Adipocyte (in vitro differentiated cells): Measurements from ENCODE around the gene GALNT17.
"Not testable (repeated sequence)": the region's sequence is repeated elsewhere in the genome, so short reads cannot be mapped to it uniquely, and the experiment has no call there.

ENCODE experiments used
- DNase-seq: peaks from one replicate; pipeline ENCODE4 v3.0.0-alpha.2; 2015; ENCODE audit warnings: low read depth
- H3K27me3 ChIP-seq: replicated peaks from 2 replicates; pipeline ENCODE4 v1.7.0; 2013; ENCODE audit warnings: mild to moderate bottlenecking, low read length, moderate library complexity; ENCODE audit not compliant: control insufficient read depth, insufficient read depth
- H3K36me3 ChIP-seq: 2 replicates; pipeline ENCODE4 v1.7.0; 2013; ENCODE audit warnings: low read length, mild to moderate bottlenecking, moderate library complexity; ENCODE audit not compliant: control insufficient read depth, insufficient read depth, severe bottlenecking
- H3K4me1 ChIP-seq: 2 replicates; pipeline ENCODE4 v1.7.0; 2013; ENCODE audit warnings: mild to moderate bottlenecking, low read length, moderate library complexity; ENCODE audit not compliant: control insufficient read depth, insufficient read depth
- H3K4me3 ChIP-seq: 2 replicates; pipeline ENCODE4 v1.7.0; 2013; ENCODE audit warnings: mild to moderate bottlenecking, low read length, moderate library complexity
- H3K9ac ChIP-seq: 2 replicates; pipeline ENCODE4 v1.7.0; 2013; ENCODE audit warnings: mild to moderate bottlenecking, low read length, moderate library complexity
- H3K9me3 ChIP-seq: 2 replicates; pipeline ENCODE4 v1.7.0; 2013; ENCODE audit warnings: mild to moderate bottlenecking, low read length, moderate library complexity; ENCODE audit not compliant: control insufficient read depth

GALNT17 gene

DNA sequence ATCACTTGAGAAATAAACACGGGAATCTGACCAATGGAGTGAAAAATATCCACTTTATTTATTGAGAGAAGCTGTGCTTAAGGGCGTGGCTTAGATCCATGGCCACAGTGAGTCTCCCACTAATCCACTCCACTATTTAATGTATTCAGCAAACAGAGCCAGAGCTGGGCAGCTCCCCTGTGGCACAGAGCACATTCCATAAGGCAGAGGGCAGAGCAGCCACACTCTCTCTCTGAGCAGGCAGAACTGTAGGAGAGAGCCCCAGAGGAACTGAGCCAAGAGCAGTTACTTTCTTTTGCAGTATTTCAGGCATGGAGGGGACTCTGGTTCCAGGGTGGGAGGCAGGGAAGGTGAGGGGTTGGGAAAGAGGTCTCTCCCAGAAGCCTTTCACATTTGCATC, 106.0 kb downstream of the GALNT17 start:
- no peak for DNase-seq
- no peak overlapping the region for H3K9ac ChIP-seq
- H3K4me3 ChIP-seq: no peak overlapping the region
- H3K36me3 ChIP-seq: no peaks in the 10 kb centered on the region
- no peaks in the 10 kb centered on the region for H3K9me3 ChIP-seq
- H3K4me1 ChIP-seq: peaks cover 13% of the 10 kb centered on the region
- no peaks in the 10 kb centered on the region for H3K27me3 ChIP-seq

DNA sequence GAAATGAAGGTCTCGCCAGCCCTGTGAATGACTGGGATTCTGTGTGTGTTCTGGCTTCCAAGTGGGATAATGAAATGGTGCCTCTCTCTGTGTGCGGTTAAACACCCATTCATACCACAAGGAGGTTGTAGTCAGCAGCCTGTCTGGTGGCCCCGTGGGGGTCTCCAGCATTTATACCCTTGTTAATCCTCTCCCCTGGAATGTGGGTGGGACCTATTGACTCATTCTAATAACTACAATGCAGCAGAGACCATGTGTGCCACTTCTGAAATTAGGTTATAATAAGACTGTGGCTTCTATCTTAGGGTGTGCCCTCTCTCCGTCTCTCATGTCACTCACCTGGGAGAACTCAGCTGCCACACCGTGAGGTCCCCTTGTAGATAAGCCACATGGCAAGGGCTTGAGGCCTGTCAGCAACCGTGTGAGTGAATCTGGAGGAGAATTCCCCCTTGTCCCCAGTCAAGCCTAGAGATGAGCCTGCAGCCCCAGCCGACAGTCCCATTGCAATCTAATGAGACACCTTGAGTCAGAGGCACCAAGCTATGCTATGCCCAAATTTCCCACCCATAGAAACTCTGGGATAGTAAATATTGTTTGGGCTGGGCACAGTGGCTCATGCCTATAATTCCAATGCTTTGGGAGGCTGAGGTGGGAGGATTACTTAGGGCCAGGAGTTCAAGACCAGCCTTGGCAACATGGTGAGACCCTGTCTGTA, 106.8 kb downstream of the GALNT17 start:
- Histone ChIP-seq H3K4me1 (peaks cover 13% of the 10 kb centered on the region), H3K36me3 (no peaks in the 10 kb centered on the region), H3K27me3 (no peaks in the 10 kb centered on the region), H3K9ac (peak overlapping the region; percentile 5), H3K9me3 (no peaks in the 10 kb centered on the region), H3K4me3 (no peak overlapping the region)
- DNase-seq: no peak

DNA sequence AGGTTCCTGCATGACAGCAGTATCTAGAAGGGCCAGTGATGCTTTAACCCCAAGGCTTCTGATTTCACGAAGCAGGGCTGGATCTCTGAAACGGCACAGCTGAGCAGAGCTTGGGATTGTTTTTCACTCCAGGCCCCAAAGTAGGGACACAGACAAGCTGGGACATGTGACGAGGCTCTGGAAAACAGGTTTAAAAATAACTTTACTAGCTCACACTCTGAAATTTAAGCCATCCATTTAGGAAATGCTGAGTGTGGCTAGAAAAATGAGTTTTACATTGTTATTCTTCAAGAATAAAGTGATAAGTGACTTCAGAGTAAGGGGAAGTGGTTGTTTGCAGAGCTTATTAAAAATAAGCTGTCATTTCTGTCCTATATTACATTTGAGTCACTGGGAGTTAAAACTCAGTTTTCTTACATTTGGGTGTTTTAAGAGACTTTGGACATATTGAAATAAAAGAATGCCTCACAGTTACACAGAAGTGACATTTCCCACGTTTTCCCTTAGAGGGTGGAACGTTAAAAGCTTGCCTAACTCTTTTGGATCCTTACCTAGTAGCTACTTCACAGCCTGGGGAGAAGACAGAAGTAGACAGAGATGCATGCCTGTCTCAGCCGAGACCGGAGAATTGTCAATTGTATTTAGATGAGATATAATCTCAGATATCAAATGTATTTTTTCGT, 107.8 kb downstream of the GALNT17 start:
- Histone ChIP-seq H3K9ac (peak overlapping the region; percentile 5), H3K9me3 (no peaks in the 10 kb centered on the region), H3K4me1 (peaks cover 13% of the 10 kb centered on the region), H3K27me3 (no peaks in the 10 kb centered on the region), H3K36me3 (no peaks in the 10 kb centered on the region), H3K4me3 (no peak overlapping the region)
- DNase-seq: no peak

DNA sequence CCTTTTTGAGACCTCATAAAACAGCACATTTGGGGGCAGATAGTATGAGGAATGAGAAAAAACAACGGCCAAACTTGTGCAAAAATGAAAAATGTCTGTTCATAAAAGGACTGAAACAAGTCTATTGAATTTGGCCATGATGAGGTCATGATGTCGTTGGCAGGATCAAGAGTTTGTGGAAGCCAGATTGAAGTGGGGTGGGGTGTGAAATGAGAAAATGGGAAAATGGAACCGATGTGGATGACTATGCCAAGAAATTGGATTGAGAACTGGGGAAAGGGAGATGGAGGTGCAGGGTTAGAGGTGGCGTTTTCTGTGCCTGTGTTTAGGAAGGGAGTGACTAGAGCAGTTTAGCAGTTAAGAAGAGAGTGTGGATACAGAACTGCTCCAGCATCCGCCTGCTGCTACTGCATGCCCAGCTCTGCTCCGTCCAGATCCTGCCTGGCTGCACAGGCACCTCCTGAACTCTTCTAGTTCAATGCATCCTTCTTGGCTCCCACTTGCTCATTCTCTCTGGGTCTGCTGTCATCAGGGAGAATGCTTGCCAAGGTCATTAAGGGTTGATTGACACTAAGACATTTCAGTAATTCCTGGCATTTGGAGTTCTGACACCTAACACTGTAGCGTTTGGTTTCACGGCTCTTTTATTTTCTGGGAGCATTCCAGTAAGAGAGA, 111.9 kb downstream of the GALNT17 start:
- Histone ChIP-seq H3K4me1 (peaks cover 5% of the 10 kb centered on the region), H3K27me3 (no peaks in the 10 kb centered on the region), H3K36me3 (no peaks in the 10 kb centered on the region), H3K9ac (no peak overlapping the region), H3K4me3 (no peak overlapping the region), H3K9me3 (no peaks in the 10 kb centered on the region)
- DNase-seq: no peak

DNA sequence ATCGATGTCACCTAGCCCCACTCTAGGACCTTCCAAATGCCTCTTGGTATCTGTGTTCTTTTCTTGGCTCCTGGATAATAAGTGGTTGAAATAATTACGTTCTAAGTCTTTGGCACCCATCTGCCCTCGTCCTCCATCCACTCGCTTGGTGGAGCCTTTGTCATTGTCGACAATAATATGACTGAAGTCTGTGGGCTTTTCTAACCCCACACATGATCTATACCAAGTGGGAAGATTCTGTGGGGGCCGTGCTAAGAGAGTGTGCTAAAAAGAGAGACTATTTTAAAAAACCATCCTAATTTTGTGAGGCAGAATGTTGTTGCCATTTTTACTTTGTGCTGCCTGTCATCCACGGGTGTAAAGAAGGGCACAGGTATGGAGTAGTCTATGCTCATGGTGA, 113.1 kb downstream of the GALNT17 start:
- Histone ChIP-seq H3K27me3 (no peaks in the 10 kb centered on the region), H3K4me1 (no peaks in the 10 kb centered on the region), H3K4me3 (no peak overlapping the region), H3K9me3 (no peaks in the 10 kb centered on the region), H3K9ac (no peak overlapping the region), H3K36me3 (no peaks in the 10 kb centered on the region)
- DNase-seq: no peak

DNA sequence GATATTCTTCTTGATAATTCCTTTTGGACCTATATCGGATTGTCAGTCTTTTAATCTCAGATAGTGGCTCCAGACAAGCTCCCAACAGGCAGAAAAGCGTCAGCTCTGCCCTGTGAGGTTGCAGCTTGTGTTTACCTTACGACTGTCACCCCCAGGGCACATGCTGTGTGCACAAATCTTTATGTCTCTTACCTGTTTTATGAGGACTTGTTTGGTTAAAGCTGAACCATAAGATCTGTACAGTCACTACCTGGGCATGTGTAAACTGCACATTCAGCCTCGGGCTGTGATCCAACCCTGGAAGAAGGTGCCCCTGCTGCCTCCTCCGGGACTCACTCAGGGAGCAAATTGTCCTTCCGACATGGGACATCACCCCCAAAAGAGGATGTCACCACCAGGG, 119.8 kb downstream of the GALNT17 start:
- H3K4me3 ChIP-seq: no peak overlapping the region
- H3K36me3 ChIP-seq: no peaks in the 10 kb centered on the region
- H3K9me3 ChIP-seq: peaks cover 5% of the 10 kb centered on the region
- DNase-seq: no peak
- H3K4me1 ChIP-seq: peaks cover 3% of the 10 kb centered on the region
- no peak overlapping the region for H3K9ac ChIP-seq
- H3K27me3 ChIP-seq: no peaks in the 10 kb centered on the region

DNA sequence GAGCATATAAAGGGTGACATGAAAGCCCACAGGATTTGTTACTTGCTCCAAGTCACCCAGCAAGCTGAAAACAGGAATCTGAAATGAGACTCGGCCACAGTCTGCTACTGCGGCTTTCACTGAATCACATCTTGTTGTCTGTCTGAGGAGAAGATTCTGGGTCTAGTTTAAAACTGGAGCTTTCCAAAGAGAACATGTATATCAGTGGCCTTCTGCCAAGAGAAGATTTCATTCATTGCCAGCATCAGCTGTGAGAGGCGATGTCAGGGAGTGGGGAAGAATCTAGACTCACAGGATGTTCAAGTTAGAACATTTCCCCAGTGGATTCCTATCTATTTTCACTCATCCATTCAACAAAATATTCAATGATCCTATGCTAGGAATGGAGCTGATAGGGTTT, 122.8 kb downstream of the GALNT17 start:
- peaks cover 12% of the 10 kb centered on the region for H3K9me3 ChIP-seq
- H3K27me3 ChIP-seq: no peaks in the 10 kb centered on the region
- H3K9ac ChIP-seq: no peak overlapping the region
- no peaks in the 10 kb centered on the region for H3K36me3 ChIP-seq
- H3K4me3 ChIP-seq: no peak overlapping the region
- H3K4me1 ChIP-seq: peaks cover 3% of the 10 kb centered on the region
- DNase-seq: no peak

DNA sequence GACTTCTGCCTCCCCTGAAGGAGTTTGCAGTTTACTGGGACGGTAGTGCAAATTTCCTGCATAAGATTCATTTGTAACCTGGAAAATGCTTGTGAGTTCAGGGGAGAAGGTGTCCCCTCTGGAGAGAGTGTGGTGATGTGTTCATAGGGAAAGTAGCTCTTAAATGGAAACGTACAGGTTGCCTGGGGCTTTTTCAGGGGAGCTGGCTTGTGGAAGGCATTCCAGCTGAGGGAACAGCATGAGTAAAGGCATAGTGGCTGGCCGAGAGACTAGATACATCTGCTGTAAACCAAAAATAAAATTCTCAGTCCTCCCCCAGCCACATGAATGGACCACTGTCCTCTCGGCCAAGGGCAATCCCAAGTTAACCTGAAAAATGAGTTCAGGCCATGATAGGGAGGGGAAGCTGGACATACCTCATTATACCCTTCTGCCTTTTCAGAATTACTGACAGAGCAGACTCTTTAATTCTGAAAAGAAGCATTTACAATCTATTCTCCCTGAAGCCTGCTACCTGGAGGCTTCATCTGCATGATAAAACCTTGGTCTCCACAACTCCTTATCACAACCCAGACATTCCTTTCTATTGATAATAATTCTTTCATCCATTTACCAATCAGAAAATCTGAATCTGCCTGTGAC, 123.7 kb downstream of the GALNT17 start:
- H3K9me3 ChIP-seq: peaks cover 12% of the 10 kb centered on the region
- no peak overlapping the region for H3K4me3 ChIP-seq
- H3K36me3 ChIP-seq: no peaks in the 10 kb centered on the region
- no peaks in the 10 kb centered on the region for H3K27me3 ChIP-seq
- peaks cover 3% of the 10 kb centered on the region for H3K4me1 ChIP-seq
- H3K9ac ChIP-seq: no peak overlapping the region
- DNase-seq: no peak

DNA sequence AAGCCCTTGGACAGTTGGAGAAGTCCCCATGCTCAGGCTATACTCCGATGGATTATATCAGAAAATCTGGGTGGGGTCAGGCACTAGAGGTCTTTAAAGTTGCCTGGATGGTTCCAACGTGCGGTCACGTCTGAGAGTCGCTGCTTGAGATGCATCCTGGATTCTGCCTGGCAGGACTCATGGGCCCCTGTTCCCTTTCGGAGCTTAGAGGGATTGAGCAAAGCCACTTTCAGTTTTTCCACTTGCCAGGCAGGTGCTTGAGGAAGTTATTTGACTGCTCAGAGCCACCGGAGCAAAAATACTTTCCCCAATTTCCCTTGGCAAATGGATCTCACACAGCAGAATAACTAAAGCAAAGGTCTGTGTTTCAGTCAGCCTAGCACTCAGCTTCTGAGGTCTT, 129.1 kb downstream of the GALNT17 start:
- no peaks in the 10 kb centered on the region for H3K27me3 ChIP-seq
- no peaks in the 10 kb centered on the region for H3K4me1 ChIP-seq
- no peak overlapping the region for H3K9ac ChIP-seq
- H3K4me3 ChIP-seq: no peak overlapping the region
- peaks cover 13% of the 10 kb centered on the region for H3K9me3 ChIP-seq
- no peaks in the 10 kb centered on the region for H3K36me3 ChIP-seq
- no peak for DNase-seq

DNA sequence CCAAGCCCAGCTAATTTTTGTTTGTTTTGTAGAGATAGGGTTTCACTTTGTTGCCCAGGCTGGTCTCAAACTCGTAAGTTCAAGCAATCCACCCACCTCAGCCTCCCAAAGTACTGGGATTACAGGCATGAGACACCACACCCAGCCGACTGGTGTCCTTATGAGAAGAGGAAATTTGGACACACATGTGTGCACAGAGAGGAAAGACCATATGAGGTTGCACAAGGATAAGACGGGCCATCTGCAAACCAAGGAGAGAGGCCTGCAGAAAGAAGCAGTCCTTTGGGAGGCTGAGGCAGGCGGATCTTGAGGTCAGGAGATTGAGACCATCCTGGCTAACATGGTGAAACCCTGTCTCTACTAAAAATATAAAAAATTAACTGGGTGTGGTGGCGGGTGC, 130.9 kb downstream of the GALNT17 start:
- not testable (repeated sequence) for H3K4me1 ChIP-seq, DNase-seq, H3K9me3 ChIP-seq, H3K9ac ChIP-seq, H3K4me3 ChIP-seq, H3K36me3 ChIP-seq, H3K27me3 ChIP-seq

DNA sequence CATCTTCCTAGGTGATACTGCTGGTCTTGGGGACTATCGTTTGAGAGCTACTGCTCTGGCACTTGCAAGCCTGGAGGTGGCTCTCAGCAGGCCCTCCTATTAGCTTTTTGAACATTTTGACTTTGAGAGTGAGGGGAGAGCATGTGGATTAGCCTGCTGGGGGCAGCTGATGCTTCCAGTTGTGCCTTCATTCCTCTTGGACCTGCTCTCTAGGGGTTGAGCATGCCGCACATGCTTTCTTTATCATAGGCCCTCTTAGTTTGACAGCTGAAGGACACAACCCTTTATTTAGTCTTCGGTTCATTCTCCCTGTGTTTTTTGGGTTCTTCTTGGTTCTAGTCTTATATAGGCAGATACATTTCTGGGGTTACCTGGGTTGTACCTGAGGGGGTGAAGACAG, 132.1 kb downstream of the GALNT17 start:
- H3K9me3 ChIP-seq: peaks cover 4% of the 10 kb centered on the region
- H3K4me3 ChIP-seq: no peak overlapping the region
- no peaks in the 10 kb centered on the region for H3K36me3 ChIP-seq
- H3K4me1 ChIP-seq: no peaks in the 10 kb centered on the region
- no peak for DNase-seq
- no peaks in the 10 kb centered on the region for H3K27me3 ChIP-seq
- H3K9ac ChIP-seq: no peak overlapping the region
